ENCODE data around the gene CSK.

Gene CSK

GRCh38 chr15:74845581-74845980 is 63.7 kb downstream of the CSK start:
- DNase-seq: peak in 1 of 2 donors; percentile 28

- no peak for DNase-seq
Observed at GRCh38 chr15:74847432-74847831, 65.6 kb downstream of the CSK start.

DNA sequence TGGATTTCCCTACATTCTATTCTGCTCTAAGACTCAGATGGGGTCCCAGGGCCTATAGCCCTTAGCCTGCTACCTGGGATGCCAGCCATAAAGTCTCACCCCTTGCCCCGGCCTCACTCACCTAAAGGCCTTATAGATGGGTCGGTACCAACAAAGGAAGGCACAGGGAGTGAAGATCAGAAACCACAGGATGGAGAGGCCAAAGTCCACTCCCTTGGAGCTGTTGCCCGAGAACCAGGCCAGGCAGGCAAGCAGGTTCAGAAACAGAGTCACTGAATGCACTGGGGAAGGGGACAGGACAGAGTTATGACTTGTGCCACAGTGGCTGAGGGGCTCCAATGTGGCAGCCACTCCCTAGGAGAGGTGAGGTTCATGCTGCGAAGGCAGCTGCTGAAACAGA is 68.5 kb downstream of the CSK start:
- no peak for DNase-seq

DNA sequence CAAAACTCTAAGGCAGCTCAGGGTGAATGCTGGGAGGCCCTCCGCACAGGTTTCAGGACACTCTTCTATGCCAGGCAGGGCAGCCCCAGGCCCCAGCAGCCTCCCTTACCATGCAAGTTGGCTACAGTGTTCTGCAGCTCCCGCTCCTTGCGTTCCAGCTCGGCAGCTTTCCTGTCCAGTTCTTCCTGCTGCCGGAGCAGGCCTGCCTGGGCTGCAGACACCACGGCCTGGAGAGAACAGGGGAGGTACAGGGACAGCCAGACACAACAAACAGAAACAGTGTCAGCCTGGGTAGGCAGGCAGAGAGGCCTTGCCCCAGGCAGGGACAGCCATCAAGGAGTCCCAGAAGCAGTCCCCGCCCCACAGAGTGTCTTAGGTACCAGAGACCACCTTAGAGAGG is 70.1 kb downstream of the CSK start:
- no peak for DNase-seq

Data from CD4-positive, alpha-beta T cell treated with Interleukin-1 beta for 1 hour (primary cell).